Endothelial cell of umbilical vein (primary cell): ENCODE results near the gene SYTL3. TPM values are rescaled to one million over a fixed set of nuclear protein-coding genes. Genes with fewer than 3 reads are reported as not detected.

Experiments
- BruUV-seq: library from RNA; stranded (reverse); fragments of 400-500 nt; replicated peaks from 2 replicates; lab custom pipeline; 2021; lab: Mats Ljungman, UMichigan
- CTCF ChIA-PET: fragments of 300-600, 350-600 bp; sonication (Branson Sonifier 250); formaldehyde crosslinking; loops from one replicate; lab custom pipeline; 2021; ENCODE audit warnings: antibody characterized with exemption, inconsistent platforms; lab: Charles Lee
- POLR2A ChIA-PET: fragments of 300-600, 350-600 bp; sonication (Branson Sonifier 250); formaldehyde crosslinking; loops from one replicate; lab custom pipeline; 2021; ENCODE audit warnings: antibody characterized with exemption, inconsistent platforms; lab: Charles Lee
- DNase-seq: peaks from one replicate; pipeline ENCODE4 v3.0.0-alpha.2; 2011; ENCODE audit warnings: low read depth, low spot score
- FAIRE-seq: peaks from 2 replicates; lab custom pipeline; 2011; peaks lifted over from hg19 to GRCh38; lab: Jason Lieb, UNC
- H2AFZ ChIP-seq: 2 replicates; pipeline ENCODE4 v1.6.0; 2012; ENCODE audit warnings: low read depth, low read length, control low read depth, inconsistent platforms
- H3K27ac ChIP-seq: 2 replicates; pipeline ENCODE4 v1.5.1; 2011; ENCODE audit warnings: low read depth, mild to moderate bottlenecking, control low read depth, low read length, moderate library complexity; ENCODE audit not compliant: insufficient read depth
- H3K27me3 ChIP-seq, 2 experiments: 2 replicates each; pipeline versions ENCODE4 v1.6.0 to v1.6.1; 2011; ENCODE audit warnings: low read length in 2 of 2, mixed read lengths in 1 of 2; ENCODE audit not compliant: control insufficient read depth in 2 of 2, insufficient read depth in 2 of 2
- H3K36me3 ChIP-seq, 2 experiments: 2 replicates in 1 of 2; 3 replicates in 1 of 2; pipeline ENCODE4 v1.5.1; 2011; ENCODE audit warnings: low read length in 2 of 2, mild to moderate bottlenecking in 1 of 2, moderate library complexity in 1 of 2; ENCODE audit not compliant: control insufficient read depth in 2 of 2, insufficient read depth in 2 of 2; ENCODE audit errors: extremely low read depth in 1 of 2
- H3K4me1 ChIP-seq: 3 replicates; pipeline ENCODE4 v1.5.1; 2011; ENCODE audit warnings: mild to moderate bottlenecking, low read length; ENCODE audit not compliant: control insufficient read depth, insufficient read depth; ENCODE audit errors: extremely low read depth
- H3K4me2 ChIP-seq: 2 replicates; pipeline ENCODE4 v1.6.1; 2011; ENCODE audit warnings: low read length, control low read depth, mixed read lengths; ENCODE audit not compliant: insufficient read depth
- H3K4me3 ChIP-seq, 3 experiments: fragments of 200-600 bp in 1 of 3; sonication (generic), shearing (Covaris generic) in 1 of 3; replicated peaks in 1 of 3; 2 replicates each; pipeline ENCODE4 v1.5.1; 2011 to 2016; ENCODE audit warnings: control low read depth in 3 of 3, low read length in 3 of 3, mild to moderate bottlenecking in 2 of 3, inconsistent platforms in 1 of 3, low read depth in 1 of 3, moderate library complexity in 1 of 3; ENCODE audit not compliant: insufficient read depth in 1 of 3
- H3K79me2 ChIP-seq: 2 replicates; pipeline ENCODE4 v1.6.0; 2012; ENCODE audit warnings: low read length, inconsistent platforms; ENCODE audit not compliant: control insufficient read depth, insufficient read depth
- H3K9ac ChIP-seq: replicated peaks from 2 replicates; pipeline ENCODE3; 2011; ENCODE audit warnings: low read length, control low read depth; ENCODE audit not compliant: insufficient read depth; ENCODE audit errors: extremely low read depth
- H3K9me1 ChIP-seq: replicated peaks from 3 replicates; pipeline ENCODE4 v1.6.0; 2011; ENCODE audit warnings: mild to moderate bottlenecking, low read length; ENCODE audit not compliant: control insufficient read depth, insufficient read depth; ENCODE audit errors: extremely low read depth
- H3K9me3 ChIP-seq: replicated peaks from 2 replicates; pipeline ENCODE4 v1.5.1; 2012; ENCODE audit warnings: low read length, inconsistent platforms; ENCODE audit not compliant: control insufficient read depth, insufficient read depth
- H4K20me1 ChIP-seq: replicated peaks from 2 replicates; pipeline ENCODE3; 2011; ENCODE audit warnings: mild to moderate bottlenecking, low read length; ENCODE audit not compliant: control insufficient read depth, insufficient read depth; ENCODE audit errors: extremely low read depth
- CTCF ChIP-seq, 2 donors: IDR thresholded peaks; 1 replicate in 1 of 2; 2 replicates in 1 of 2; pipeline ENCODE4 v1.5.1; 2011; ENCODE audit warnings: low read length in 2 of 2, mild to moderate bottlenecking in 2 of 2, moderate library complexity in 2 of 2, control low read depth in 1 of 2, inconsistent platforms in 1 of 2, low read depth in 1 of 2; ENCODE audit not compliant: insufficient read depth in 1 of 2; ENCODE audit errors: extremely low read depth in 1 of 2
- EZH2 ChIP-seq: IDR thresholded peaks from 2 replicates; pipeline ENCODE4 v1.6.1; 2012; ENCODE audit warnings: borderline replicate concordance, low read depth, mild to moderate bottlenecking, moderate library complexity, low read length, inconsistent platforms; ENCODE audit not compliant: severe bottlenecking
- FOS ChIP-seq: IDR thresholded peaks from 2 replicates; pipeline ENCODE4 v1.6.1; 2011; ENCODE audit warnings: mild to moderate bottlenecking, low read length, moderate library complexity, borderline replicate concordance; ENCODE audit not compliant: insufficient read depth
- GATA2 ChIP-seq: IDR thresholded peaks from 2 replicates; pipeline ENCODE4 v1.7.0; 2011; ENCODE audit warnings: low read depth, mild to moderate bottlenecking, moderate library complexity, mixed read lengths, low read length; ENCODE audit not compliant: insufficient read length, insufficient read depth
- JUN ChIP-seq: IDR thresholded peaks from 2 replicates; pipeline ENCODE4 v1.6.1; 2011; ENCODE audit warnings: borderline replicate concordance, low read depth; ENCODE audit not compliant: insufficient read length, insufficient read depth
- MAX ChIP-seq: IDR thresholded peaks from 2 replicates; pipeline ENCODE4 v1.6.1; 2011; ENCODE audit not compliant: insufficient read depth, insufficient read length
- MYC ChIP-seq: IDR thresholded peaks from one replicate; pipeline ENCODE4 v1.6.1; 2011; ENCODE audit warnings: mild to moderate bottlenecking, low read depth, low read length
- POLR2A ChIP-seq: IDR thresholded peaks from 2 replicates; pipeline ENCODE4 v1.6.1; 2012; ENCODE audit warnings: low read depth, mild to moderate bottlenecking, control low read depth, low read length
- POLR2AphosphoS5 ChIP-seq: IDR thresholded peaks from 2 replicates; pipeline ENCODE4 v1.6.1; 2012; ENCODE audit warnings: low read depth, mild to moderate bottlenecking, control low read depth, low read length, moderate library complexity; ENCODE audit not compliant: insufficient read depth
- dilution Hi-C: fragments of 300-500 bp; cut with MboI; formaldehyde crosslinking; loops from one replicate; pipeline ENCODE4 v1.15.0; 2019; ENCODE audit warnings: low sequenced_read_pairs; ENCODE audit not compliant: extremely low pct_ligation_motif_present
- intact Hi-C: fragments of 100-400 bp; cut with micrococcal nuclease; formaldehyde crosslinking; loops from one replicate; pipeline ENCODE4 v1.10.0; 2022
- polyA plus RNA-seq, 4 experiments: library from polyadenylated mRNA; depleted of rRNA in 3 of 4; stranded (reverse) in 3 of 4; unstranded in 1 of 4; fragments of >200 nt; gene quantifications; 2 replicates each; pipeline versions ENCODE4 v1.2.1 to v1.2.3, GENCODE V29; 2011 to 2012; ENCODE audit warnings: missing spikeins in 1 of 4
- total RNA-seq: library from RNA; stranded (reverse); gene quantifications from 2 replicates; pipeline ENCODE4 v1.2.3, GENCODE V29; 2021

Gene SYTL3
- total and polyA plus RNA-seq, 2 donors (not counting 3 experiments of a cell fraction or from before 2014, with no cell fraction given), result 0.59 to 0.77 TPM

DNA sequence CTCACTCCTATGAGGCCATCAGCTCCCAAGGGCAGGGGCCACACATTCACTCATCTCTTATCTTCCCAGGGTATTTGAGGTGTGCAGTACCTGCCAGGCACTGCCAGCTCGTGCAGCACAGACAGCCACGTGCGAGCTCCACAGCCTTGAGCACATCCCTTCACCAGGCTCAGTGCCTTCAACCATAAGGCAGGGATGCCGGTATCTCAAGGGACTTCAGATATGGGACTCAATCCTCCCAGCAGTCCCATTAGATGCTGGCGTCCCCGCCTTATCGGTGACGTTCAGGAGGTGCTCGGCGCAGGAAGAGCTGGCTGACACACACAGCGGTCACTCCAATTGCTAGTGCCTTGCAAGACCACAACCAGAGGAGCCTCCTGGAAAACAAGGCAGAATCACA lies 122.3 kb downstream of the SYTL3 start:
- H3K4me1 ChIP-seq, result no peaks in the 10 kb centered on the region
- peaks cover 13 to 60% of the 10 kb centered on the region in 2 experiments for H3K36me3 ChIP-seq
- DNase-seq (no peak), FAIRE-seq (no peak)
- H3K27ac ChIP-seq, result no peak overlapping the region
- no peak overlapping the region for H3K9ac ChIP-seq
- H3K4me2 ChIP-seq, result no peak overlapping the region
- dilution Hi-C loops (no loop called here), intact Hi-C loops (no loop called here)
- no peaks in the 10 kb centered on the region for H3K27me3 ChIP-seq
- H3K9me3 ChIP-seq, result no peaks in the 10 kb centered on the region
- no peak overlapping the region for H2AFZ ChIP-seq
- TF ChIP-seq GATA2 (no peak), CTCF (IDR thresholded peaks at IDR 0.05; ENCODE audit: extremely low read depth in 1 of 2, insufficient read depth in 1 of 2, low read depth in 1 of 2, low read length in 2 of 2) (no peak), EZH2 (no peak), MAX (no peak), JUN (no peak), POLR2A (no peak), FOS (no peak), MYC (no peak), POLR2AphosphoS5 (no peak)
- no peak overlapping the region for H3K4me3 ChIP-seq
- ChIA-PET CTCF (interaction anchor here (1.1 to 2.0 kb wide), 4 partner anchors 9 to 65 kb away, joined by 3 to 8 read pairs (median 4); no protein-coding TSS in a partner anchor), POLR2A (no interaction called here)
- H3K79me2 ChIP-seq, result no peaks in the 10 kb centered on the region
- no TSS peak for BruUV-seq
- no peaks in the 10 kb centered on the region for H4K20me1 ChIP-seq
- H3K9me1 ChIP-seq, result no peaks in the 10 kb centered on the region
